ENCODE results near the gene GBP5. TPM values are rescaled to one million over a fixed set of nuclear protein-coding genes. Genes with fewer than 3 reads are reported as not detected.

Gene GBP5
- total and polyA plus RNA-seq, 12 donors = 0.18 to 31.0 (median 2.4) TPM

DNA sequence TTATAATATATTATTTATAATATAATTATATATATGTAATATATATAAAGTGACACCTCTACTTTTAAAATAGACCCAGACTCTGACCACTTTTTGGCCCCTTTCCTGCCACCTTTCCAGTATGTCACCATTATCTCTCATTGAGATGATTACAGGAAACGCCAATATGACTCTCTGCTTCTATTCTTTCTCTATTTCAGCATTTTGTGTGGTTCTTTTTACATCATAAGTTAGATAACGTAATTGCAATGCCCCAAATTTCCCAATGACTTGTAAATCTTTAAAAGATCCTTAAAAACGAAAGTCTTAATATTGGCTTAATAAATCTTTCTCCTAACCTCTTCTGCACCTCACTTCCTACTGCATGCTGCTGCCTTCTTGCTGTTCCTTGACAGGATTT, 8.1 kb upstream of the GBP5 start:
- no peaks in the 10 kb centered on the region for H3K4me1 ChIP-seq (replicated peaks in 1 of 2)
- no peaks in the 10 kb centered on the region for H3K9me3 ChIP-seq (replicated peaks in 1 of 3)
- no peaks in the 10 kb centered on the region for H3K27me3 ChIP-seq
- no peak for DNase-seq
- TF ChIP-seq POLR2A (IDR thresholded peaks at IDR 0.05) = no peak
- TF ChIP-seq, protein P1, sequence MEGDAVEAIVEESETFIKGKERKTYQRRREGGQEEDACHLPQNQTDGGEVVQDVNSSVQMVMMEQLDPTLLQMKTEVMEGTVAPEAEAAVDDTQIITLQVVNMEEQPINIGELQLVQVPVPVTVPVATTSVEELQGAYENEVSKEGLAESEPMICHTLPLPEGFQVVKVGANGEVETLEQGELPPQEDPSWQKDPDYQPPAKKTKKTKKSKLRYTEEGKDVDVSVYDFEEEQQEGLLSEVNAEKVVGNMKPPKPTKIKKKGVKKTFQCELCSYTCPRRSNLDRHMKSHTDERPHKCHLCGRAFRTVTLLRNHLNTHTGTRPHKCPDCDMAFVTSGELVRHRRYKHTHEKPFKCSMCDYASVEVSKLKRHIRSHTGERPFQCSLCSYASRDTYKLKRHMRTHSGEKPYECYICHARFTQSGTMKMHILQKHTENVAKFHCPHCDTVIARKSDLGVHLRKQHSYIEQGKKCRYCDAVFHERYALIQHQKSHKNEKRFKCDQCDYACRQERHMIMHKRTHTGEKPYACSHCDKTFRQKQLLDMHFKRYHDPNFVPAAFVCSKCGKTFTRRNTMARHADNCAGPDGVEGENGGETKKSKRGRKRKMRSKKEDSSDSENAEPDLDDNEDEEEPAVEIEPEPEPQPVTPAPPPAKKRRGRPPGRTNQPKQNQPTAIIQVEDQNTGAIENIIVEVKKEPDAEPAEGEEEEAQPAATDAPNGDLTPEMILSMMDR (IDR thresholded peaks at IDR 0.05) = no peak
- WGBS, 4 donors = 42 to 62% (median 47%) methylated on average over 3 of the region's 3 CpGs
- no peaks in the 10 kb centered on the region for H3K36me3 ChIP-seq (replicated peaks in 1 of 2)
- H3K27ac ChIP-seq = no peak overlapping the region
- intact Hi-C loops (cut with DNase I) = no loop called here
- no peak overlapping the region for H3K4me3 ChIP-seq

GRCh38 chr1:89279011-89279466, 6.4 kb upstream of the GBP5 start:
- intact Hi-C loops (cut with DNase I) = no loop called here
- H3K36me3 ChIP-seq (replicated peaks in 1 of 2) = no peaks in the 10 kb centered on the region
- no peaks in the 10 kb centered on the region for H3K27me3 ChIP-seq
- DNase-seq = no peak
- no peaks in the 10 kb centered on the region for H3K9me3 ChIP-seq (replicated peaks in 1 of 3)
- H3K27ac ChIP-seq = no peak overlapping the region
- H3K4me1 ChIP-seq (replicated peaks in 1 of 2) = no peaks in the 10 kb centered on the region
- WGBS, 4 donors = 74 to 80% (median 77%) methylated on average over 6 of the region's 6 CpGs
- H3K4me3 ChIP-seq = no peak overlapping the region
- no peak for TF ChIP-seq POLR2A (IDR thresholded peaks at IDR 0.05)
- TF ChIP-seq, protein P1 (IDR thresholded peaks at IDR 0.05) = no peak

DNA sequence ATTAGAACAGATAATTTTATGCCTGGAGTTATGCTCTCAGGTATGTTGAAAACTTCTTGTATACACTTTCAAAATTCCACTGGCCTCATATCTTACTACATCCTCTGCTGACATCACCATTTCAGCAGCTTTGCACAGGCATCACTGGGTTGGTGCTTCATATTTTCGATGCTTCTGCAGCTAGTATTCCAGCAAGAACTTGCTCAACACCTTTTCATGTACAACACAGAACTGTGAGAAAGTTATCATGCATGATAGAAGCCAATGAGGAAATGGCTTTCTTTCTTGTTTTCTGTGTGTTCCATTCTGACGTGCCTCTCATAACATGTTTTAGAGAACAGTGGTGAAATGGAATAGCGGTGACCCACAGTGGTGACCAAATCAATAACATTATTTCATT, 5.1 kb upstream of the GBP5 start:
- WGBS, 4 donors = 80 to 89% (median 82%) methylated on average over 3 of the region's 3 CpGs
- no peak for DNase-seq
- no peak for TF ChIP-seq POLR2A (IDR thresholded peaks at IDR 0.05)
- TF ChIP-seq, protein P1 (IDR thresholded peaks at IDR 0.05) = no peak
- Histone ChIP-seq H3K27ac (no peak overlapping the region), H3K27me3 (no peaks in the 10 kb centered on the region), H3K9me3 (replicated peaks in 1 of 3) (no peaks in the 10 kb centered on the region), H3K36me3 (replicated peaks in 1 of 2) (no peaks in the 10 kb centered on the region), H3K4me1 (replicated peaks in 1 of 2) (no peaks in the 10 kb centered on the region), H3K4me3 (no peak overlapping the region)
- intact Hi-C loops (cut with DNase I) = no loop called here

DNA sequence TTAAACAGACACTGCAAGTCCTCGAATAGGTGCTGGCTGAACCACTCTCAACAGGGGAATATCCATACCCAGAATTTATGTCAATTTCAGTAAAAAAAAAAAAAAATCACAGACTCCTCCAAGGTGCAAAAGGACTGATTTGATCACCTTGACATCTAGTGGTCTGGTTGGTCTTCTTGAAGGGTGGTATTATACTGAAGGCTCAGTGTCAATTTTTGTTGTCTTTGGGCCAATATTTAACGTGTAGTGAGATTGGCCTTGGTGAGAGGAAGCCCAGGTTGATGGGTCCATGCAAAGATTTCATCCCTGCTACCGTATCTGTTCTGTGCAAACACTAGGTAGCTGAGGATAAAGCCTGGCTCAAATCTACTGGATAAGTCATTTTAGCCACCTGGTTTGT, 4.0 kb upstream of the GBP5 start:
- Histone ChIP-seq H3K36me3 (replicated peaks in 1 of 2) (no peaks in the 10 kb centered on the region), H3K4me3 (no peak overlapping the region), H3K27me3 (no peaks in the 10 kb centered on the region), H3K27ac (no peak overlapping the region), H3K4me1 (replicated peaks in 1 of 2) (no peaks in the 10 kb centered on the region), H3K9me3 (replicated peaks in 1 of 3) (no peaks in the 10 kb centered on the region)
- intact Hi-C loops (cut with DNase I) = no loop called here
- no peak for TF ChIP-seq POLR2A (IDR thresholded peaks at IDR 0.05)
- TF ChIP-seq, protein P1 (IDR thresholded peaks at IDR 0.05) = peak in 2 of 6 experiments; percentile 8 to 16
- DNase-seq = no peak
- WGBS, 4 donors = 50 to 71% (median 61%) methylated on average over 3 of the region's 3 CpGs
